NCI-H2196 (cell line): ENCODE results near the gene DNAI4.
"Not testable (repeated sequence)": the region's sequence is repeated elsewhere in the genome, so short reads cannot be mapped to it uniquely, and the experiment has no call there.

ENCODE experiments used
- DNase-seq: peaks from one replicate; lab custom pipeline; 2025; ENCODE audit not compliant: unreplicated experiment; lab: John Stamatoyannopoulos, UW

Gene DNAI4

GRCh38 chr1:66924756-66925557 is at the start of gene DNAI4, which contains the start of gene MIER1:
DNAI4 (minus strand) TSS chr1:66924856; CDS start chr1:66924831, 25 bp downstream.
MIER1 (plus strand) TSS chr1:66924990; CDS start chr1:66925029, 39 bp downstream.
- DNase-seq: peak; percentile 99

GRCh38 chr1:66968574-66968973 is 43.9 kb upstream of the DNAI4 start:
- DNase-seq: no peak

- DNase-seq: not testable (repeated sequence)
Measured at GRCh38 chr1:66966188-66966873, 41.7 kb upstream of the DNAI4 start.

GRCh38 chr1:66957938-66958337 is 33.3 kb upstream of the DNAI4 start:
- DNase-seq: no peak

- no peak for DNase-seq
Measured at GRCh38 chr1:66954208-66954607, 29.6 kb upstream of the DNAI4 start.

- no peak for DNase-seq
Measured at GRCh38 chr1:66951513-66951912, 26.9 kb upstream of the DNAI4 start.

- no peak for DNase-seq
Measured at GRCh38 chr1:66947267-66947666, 22.6 kb upstream of the DNAI4 start.

GRCh38 chr1:66945316-66945715 is 20.7 kb upstream of the DNAI4 start:
- no peak for DNase-seq

- DNase-seq: no peak
Measured at GRCh38 chr1:66944330-66945274, 19.9 kb upstream of the DNAI4 start.

- DNase-seq: no peak
Measured at GRCh38 chr1:66943361-66943969, 18.8 kb upstream of the DNAI4 start.

GRCh38 chr1:66940981-66941380 is 16.3 kb upstream of the DNAI4 start:
- no peak for DNase-seq

GRCh38 chr1:66938613-66939012 is 14.0 kb upstream of the DNAI4 start:
- no peak for DNase-seq

- DNase-seq: no peak
Measured at GRCh38 chr1:66937529-66938234, 13.0 kb upstream of the DNAI4 start.

GRCh38 chr1:66933887-66934700 is 9.4 kb upstream of the DNAI4 start:
- no peak for DNase-seq

GRCh38 chr1:66932291-66932690 is 7.6 kb upstream of the DNAI4 start:
- no peak for DNase-seq

GRCh38 chr1:66931590-66931989 is 6.9 kb upstream of the DNAI4 start:
- DNase-seq: no peak

- no peak for DNase-seq
Measured at GRCh38 chr1:66930823-66931174, 6.1 kb upstream of the DNAI4 start.

- peak; percentile 97 for DNase-seq
Measured at GRCh38 chr1:66929999-66930822, 5.6 kb upstream of the DNAI4 start.

GRCh38 chr1:66929691-66929998 is 5.0 kb upstream of the DNAI4 start:
- no peak for DNase-seq
